C4-2B (cell line): Measurements from ENCODE around the gene ACTR3.

Experiments
- ZFX ChIP-seq: fragments of 450-650 bp; IDR thresholded peaks from 2 replicates; pipeline ENCODE4 v1.6.1; 2017
- TF ChIP-seq, protein P1 (sequence below): fragments of 450-650 bp; conservative IDR thresholded peaks from 2 replicates; pipeline ENCODE4 v1.5.1; 2017; ENCODE audit warnings: mild to moderate bottlenecking

GRCh38 chr2:113896791-113897190, 6.9 kb downstream of the ACTR3 start:
- TF ChIP-seq, protein P1, sequence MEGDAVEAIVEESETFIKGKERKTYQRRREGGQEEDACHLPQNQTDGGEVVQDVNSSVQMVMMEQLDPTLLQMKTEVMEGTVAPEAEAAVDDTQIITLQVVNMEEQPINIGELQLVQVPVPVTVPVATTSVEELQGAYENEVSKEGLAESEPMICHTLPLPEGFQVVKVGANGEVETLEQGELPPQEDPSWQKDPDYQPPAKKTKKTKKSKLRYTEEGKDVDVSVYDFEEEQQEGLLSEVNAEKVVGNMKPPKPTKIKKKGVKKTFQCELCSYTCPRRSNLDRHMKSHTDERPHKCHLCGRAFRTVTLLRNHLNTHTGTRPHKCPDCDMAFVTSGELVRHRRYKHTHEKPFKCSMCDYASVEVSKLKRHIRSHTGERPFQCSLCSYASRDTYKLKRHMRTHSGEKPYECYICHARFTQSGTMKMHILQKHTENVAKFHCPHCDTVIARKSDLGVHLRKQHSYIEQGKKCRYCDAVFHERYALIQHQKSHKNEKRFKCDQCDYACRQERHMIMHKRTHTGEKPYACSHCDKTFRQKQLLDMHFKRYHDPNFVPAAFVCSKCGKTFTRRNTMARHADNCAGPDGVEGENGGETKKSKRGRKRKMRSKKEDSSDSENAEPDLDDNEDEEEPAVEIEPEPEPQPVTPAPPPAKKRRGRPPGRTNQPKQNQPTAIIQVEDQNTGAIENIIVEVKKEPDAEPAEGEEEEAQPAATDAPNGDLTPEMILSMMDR = no peak
- no peak for TF ChIP-seq ZFX
